Measurements from ENCODE around the gene EIF2A. TPM values are rescaled to one million over a fixed set of nuclear protein-coding genes. Genes with fewer than 3 reads are reported as not detected.

Gene EIF2A
- total RNA-seq, 1 donor, result 238 TPM

- Histone ChIP-seq H4K20me1 (ENCODE audit: insufficient read depth, low read length) (no peaks in the 10 kb centered on the region), H3K4me1 (ENCODE audit: insufficient read depth, low read length) (no peaks in the 10 kb centered on the region), H3K36me3 (ENCODE audit: insufficient read depth, low read length) (peaks cover 65% of the 10 kb centered on the region), H3K4me3 (ENCODE audit: insufficient read depth, low read length) (no peak overlapping the region), H3K4me2 (ENCODE audit: insufficient read depth, low read length) (no peak overlapping the region), H3K9me3 (ENCODE audit: low read depth, low read length) (no peaks in the 10 kb centered on the region), H3K27ac (ENCODE audit: low read depth, low read length) (no peak overlapping the region), H2AFZ (ENCODE audit: low read length) (no peak overlapping the region), H3K79me2 (ENCODE audit: insufficient read depth, low read length) (peaks cover 3% of the 10 kb centered on the region), H3K27me3 (ENCODE audit: insufficient read depth, low read length) (no peaks in the 10 kb centered on the region)
- peak; percentile 51 for DNase-seq (ENCODE audit: insufficient read length, low spot score, missing footprints)
- no peak for TF ChIP-seq CTCF (IDR thresholded peaks at IDR 0.05; ENCODE audit: extremely low read depth, low read depth, low read length)
These were observed 34.6 kb downstream of the EIF2A start for GRCh38 chr3:150581174-150581573.

- Histone ChIP-seq H3K36me3 (ENCODE audit: insufficient read depth, low read length) (peaks cover 53% of the 10 kb centered on the region), H3K4me3 (ENCODE audit: insufficient read depth, low read length) (no peak overlapping the region), H3K27ac (ENCODE audit: low read depth, low read length) (no peak overlapping the region), H3K27me3 (ENCODE audit: insufficient read depth, low read length) (no peaks in the 10 kb centered on the region), H2AFZ (ENCODE audit: low read length) (no peak overlapping the region), H3K9me3 (ENCODE audit: low read depth, low read length) (no peaks in the 10 kb centered on the region), H3K79me2 (ENCODE audit: insufficient read depth, low read length) (peaks cover 3% of the 10 kb centered on the region), H4K20me1 (ENCODE audit: insufficient read depth, low read length) (no peaks in the 10 kb centered on the region), H3K4me1 (ENCODE audit: insufficient read depth, low read length) (no peaks in the 10 kb centered on the region), H3K4me2 (ENCODE audit: insufficient read depth, low read length) (no peak overlapping the region)
- no peak for TF ChIP-seq CTCF (IDR thresholded peaks at IDR 0.05; ENCODE audit: extremely low read depth, low read depth, low read length)
- DNase-seq (ENCODE audit: insufficient read length, low spot score, missing footprints), result no peak
These were observed 36.0 kb downstream of the EIF2A start for GRCh38 chr3:150582620-150583019.

GRCh38 chr3:150583028-150583427, 36.4 kb downstream of the EIF2A start:
- Histone ChIP-seq H3K36me3 (ENCODE audit: insufficient read depth, low read length) (peaks cover 53% of the 10 kb centered on the region), H3K27ac (ENCODE audit: low read depth, low read length) (no peak overlapping the region), H4K20me1 (ENCODE audit: insufficient read depth, low read length) (no peaks in the 10 kb centered on the region), H3K79me2 (ENCODE audit: insufficient read depth, low read length) (peaks cover 3% of the 10 kb centered on the region), H3K27me3 (ENCODE audit: insufficient read depth, low read length) (no peaks in the 10 kb centered on the region), H3K4me1 (ENCODE audit: insufficient read depth, low read length) (no peaks in the 10 kb centered on the region), H3K4me2 (ENCODE audit: insufficient read depth, low read length) (no peak overlapping the region), H3K9me3 (ENCODE audit: low read depth, low read length) (no peaks in the 10 kb centered on the region), H2AFZ (ENCODE audit: low read length) (no peak overlapping the region), H3K4me3 (ENCODE audit: insufficient read depth, low read length) (no peak overlapping the region)
- DNase-seq (ENCODE audit: insufficient read length, low spot score, missing footprints), result no peak
- no peak for TF ChIP-seq CTCF (IDR thresholded peaks at IDR 0.05; ENCODE audit: extremely low read depth, low read depth, low read length)

GRCh38 chr3:150588027-150588830, 41.6 kb downstream of the EIF2A start:
- no peaks in the 10 kb centered on the region for H3K27me3 ChIP-seq (ENCODE audit: insufficient read depth, low read length)
- H3K27ac ChIP-seq (ENCODE audit: low read depth, low read length), result no peak overlapping the region

More at GRCh38 chr3:150588027-150588830, 41.6 kb downstream of the EIF2A start:
- Histone ChIP-seq H3K4me2 (ENCODE audit: insufficient read depth, low read length) (no peak overlapping the region), H3K36me3 (ENCODE audit: insufficient read depth, low read length) (peaks cover 25% of the 10 kb centered on the region), H2AFZ (ENCODE audit: low read length) (no peak overlapping the region), H3K9me3 (ENCODE audit: low read depth, low read length) (no peaks in the 10 kb centered on the region), H3K4me3 (ENCODE audit: insufficient read depth, low read length) (no peak overlapping the region), H3K79me2 (ENCODE audit: insufficient read depth, low read length) (no peaks in the 10 kb centered on the region), H3K4me1 (ENCODE audit: insufficient read depth, low read length) (no peaks in the 10 kb centered on the region), H4K20me1 (ENCODE audit: insufficient read depth, low read length) (no peaks in the 10 kb centered on the region)
- TF ChIP-seq CTCF (IDR thresholded peaks at IDR 0.05; ENCODE audit: extremely low read depth, low read depth, low read length), result no peak
- peak; percentile 47 for DNase-seq (ENCODE audit: insufficient read length, low spot score, missing footprints)
